GM19467 (cell line): ENCODE measurements around the gene GPHB5.

ENCODE experiments used
- ATAC-seq: cut with Tn5 transposase; IDR thresholded peaks from one replicate; pipeline ENCODE4 v1.9.1; 2021; ENCODE audit warnings: mild to moderate bottlenecking, moderate library complexity; ENCODE audit not compliant: unreplicated experiment

GPHB5 gene

GRCh38 chr14:63267171-63267570 lies 51.6 kb downstream of the GPHB5 start:
- ATAC-seq, result no peak

DNA sequence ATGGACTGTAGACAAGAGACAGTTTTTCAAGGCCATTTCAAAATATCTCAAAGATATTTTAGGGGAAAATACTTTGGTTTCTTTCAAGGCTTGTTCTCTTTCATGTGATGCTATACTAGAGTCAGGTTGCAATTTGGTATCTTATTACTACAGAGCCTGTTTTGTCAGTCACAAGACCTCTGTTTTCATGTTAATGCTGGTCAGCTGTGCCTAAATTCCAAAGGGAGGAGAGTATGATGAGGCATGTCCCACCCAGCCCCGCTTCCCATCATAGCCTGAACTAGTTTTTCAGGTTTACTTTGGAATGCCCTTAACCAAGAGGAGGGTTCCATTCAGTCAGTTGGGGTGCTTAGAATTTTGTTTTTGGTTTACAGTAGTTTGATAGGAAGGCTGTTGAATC lies 52.6 kb downstream of the GPHB5 start:
- ATAC-seq, result no peak
